AG10803 (cell line): ENCODE results near the gene CUBN.
"Not testable (repeated sequence)": the region's sequence is repeated elsewhere in the genome, so short reads cannot be mapped to it uniquely, and the experiment has no call there.

ENCODE experiments used
- DNase-seq: peaks from one replicate; pipeline ENCODE4 v3.0.0; 2010; ENCODE audit warnings: low read depth
- H3K4me3 ChIP-seq: 2 replicates; pipeline ENCODE4 v1.5.1; 2011; ENCODE audit warnings: mild to moderate bottlenecking, low read length, control low read depth
- CTCF ChIP-seq: conservative IDR thresholded peaks from 2 replicates; pipeline ENCODE4 v1.5.1; 2011; ENCODE audit warnings: mild to moderate bottlenecking, low read length, control low read depth, inconsistent platforms

CUBN gene

GRCh38 chr10:16847644-16848043 is 282.0 kb downstream of the CUBN start:
- DNase-seq = peak; percentile 85
- no peak overlapping the region for H3K4me3 ChIP-seq
- TF ChIP-seq CTCF = no peak

- DNase-seq = peak; percentile 65
- no peak for TF ChIP-seq CTCF
- H3K4me3 ChIP-seq = no peak overlapping the region
Measured at GRCh38 chr10:16845248-16845647, 284.4 kb downstream of the CUBN start.

- DNase-seq = peak; percentile 91
- TF ChIP-seq CTCF = peak; percentile 59
Measured at GRCh38 chr10:16843252-16843870, 286.2 kb downstream of the CUBN start.

GRCh38 chr10:16835228-16835627 is 294.4 kb downstream of the CUBN start:
- no peak for DNase-seq
- no peak overlapping the region for H3K4me3 ChIP-seq
- TF ChIP-seq CTCF = no peak

More at GRCh38 chr10:16843252-16843870, 286.2 kb downstream of the CUBN start:
- no peak overlapping the region for H3K4me3 ChIP-seq

GRCh38 chr10:16832351-16833080 is 297.1 kb downstream of the CUBN start:
- peak overlapping the region; percentile 10 for H3K4me3 ChIP-seq
- TF ChIP-seq CTCF = no peak
- DNase-seq = peak; percentile 98

- peak overlapping the region; percentile 34 for H3K4me3 ChIP-seq
- no peak for TF ChIP-seq CTCF
- DNase-seq = peak; percentile 83
Measured at GRCh38 chr10:16828701-16829175, 300.9 kb downstream of the CUBN start.

- peak overlapping the region; percentile 46 for H3K4me3 ChIP-seq
- peak; percentile 88 for DNase-seq
- TF ChIP-seq CTCF = peak; percentile 61
Measured at GRCh38 chr10:16828114-16828568, 301.5 kb downstream of the CUBN start.

GRCh38 chr10:16827474-16827873 is 302.1 kb downstream of the CUBN start:
- not testable (repeated sequence) for DNase-seq
- H3K4me3 ChIP-seq = peak overlapping the region; percentile 46
